Esophagus squamous epithelium (tissue), 4 donors: Measurements from ENCODE around the gene FYTTD1.

Experiments
- POLR2A ChIP-seq, 4 donors: fragments of 450-650 bp; IDR thresholded peaks; one replicate each; pipeline ENCODE4 v1.6.1; 2017; ENCODE audit warnings: antibody characterized with exemption in 4 of 4, mild to moderate bottlenecking in 4 of 4, moderate library complexity in 3 of 4
- TF ChIP-seq, protein P1 (sequence below), 6 experiments: fragments of 450-650 bp in 4 of 6; fragments of 200-600 bp in 2 of 6; sonication (generic) in 2 of 6; IDR thresholded peaks; one replicate each; pipeline ENCODE4 v1.5.1; 2016 to 2019; ENCODE audit warnings: antibody characterized with exemption in 6 of 6, mild to moderate bottlenecking in 4 of 6, moderate library complexity in 4 of 6

DNA sequence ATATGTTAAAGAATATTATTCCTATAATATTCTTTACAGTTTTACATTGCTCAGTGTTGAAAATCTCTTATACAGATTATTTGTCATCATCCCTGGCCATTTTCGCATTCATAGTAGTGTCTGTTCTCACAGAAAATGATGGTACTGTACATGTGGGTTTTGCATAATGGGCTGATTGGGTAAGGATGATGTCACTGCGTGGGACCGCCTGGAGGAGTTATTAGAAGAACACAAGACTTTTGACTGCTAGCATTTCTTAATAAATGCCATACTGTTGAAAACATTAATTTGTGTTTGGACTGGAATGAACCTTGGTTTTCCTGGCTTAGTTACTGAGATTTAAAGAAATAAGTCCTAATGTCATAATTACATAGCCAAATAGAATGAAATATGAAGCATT is 61.7 kb downstream of the FYTTD1 start:
- TF ChIP-seq, protein P1, sequence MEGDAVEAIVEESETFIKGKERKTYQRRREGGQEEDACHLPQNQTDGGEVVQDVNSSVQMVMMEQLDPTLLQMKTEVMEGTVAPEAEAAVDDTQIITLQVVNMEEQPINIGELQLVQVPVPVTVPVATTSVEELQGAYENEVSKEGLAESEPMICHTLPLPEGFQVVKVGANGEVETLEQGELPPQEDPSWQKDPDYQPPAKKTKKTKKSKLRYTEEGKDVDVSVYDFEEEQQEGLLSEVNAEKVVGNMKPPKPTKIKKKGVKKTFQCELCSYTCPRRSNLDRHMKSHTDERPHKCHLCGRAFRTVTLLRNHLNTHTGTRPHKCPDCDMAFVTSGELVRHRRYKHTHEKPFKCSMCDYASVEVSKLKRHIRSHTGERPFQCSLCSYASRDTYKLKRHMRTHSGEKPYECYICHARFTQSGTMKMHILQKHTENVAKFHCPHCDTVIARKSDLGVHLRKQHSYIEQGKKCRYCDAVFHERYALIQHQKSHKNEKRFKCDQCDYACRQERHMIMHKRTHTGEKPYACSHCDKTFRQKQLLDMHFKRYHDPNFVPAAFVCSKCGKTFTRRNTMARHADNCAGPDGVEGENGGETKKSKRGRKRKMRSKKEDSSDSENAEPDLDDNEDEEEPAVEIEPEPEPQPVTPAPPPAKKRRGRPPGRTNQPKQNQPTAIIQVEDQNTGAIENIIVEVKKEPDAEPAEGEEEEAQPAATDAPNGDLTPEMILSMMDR (IDR thresholded peaks at IDR 0.05): no peak
- no peak for TF ChIP-seq POLR2A (IDR thresholded peaks at IDR 0.05)
